Measurements from ENCODE around the gene ZNF407. TPM values are rescaled to one million over a fixed set of nuclear protein-coding genes. Genes with fewer than 3 reads are reported as not detected.

The ZNF407 gene
- total and polyA plus RNA-seq, 10 donors = 2.0 to 41.0 (median 26.3) TPM

GRCh38 chr18:74784752-74785151 lies 187.1 kb downstream of the ZNF407 start:
- Histone ChIP-seq H3K4me3 (no peak overlapping the region), H3K9me3 (no peaks in the 10 kb centered on the region), H3K27ac (no peak overlapping the region), H3K36me3 (peaks cover 0 to 53% (median 0%) of the 10 kb centered on the region in 6 donors), H3K4me1 (no peaks in the 10 kb centered on the region), H3K27me3 (replicated peaks in 1 of 7) (no peaks in the 10 kb centered on the region)
- DNase-seq = no peak
- intact Hi-C loops (cut with DNase I; ENCODE audit: low total_unique reads) = no loop called here
- 87 to 94% (median 90%) methylated on average over 6 of the region's 6 CpGs for WGBS, 5 donors
- no peak for TF ChIP-seq POLR2AphosphoS5 (IDR thresholded peaks at IDR 0.05)
- TF ChIP-seq CTCF (IDR thresholded peaks at IDR 0.05 in 8 of 11, conservative IDR thresholded peaks at IDR 0.05 in 3 of 11) = no peak
- no peak for TF ChIP-seq POLR2A (IDR thresholded peaks at IDR 0.05)

GRCh38 chr18:74785632-74786031 lies 188.0 kb downstream of the ZNF407 start:
- H3K36me3 ChIP-seq = peaks cover 0 to 53% (median 0%) of the 10 kb centered on the region in 6 donors
- WGBS, 5 donors = 94 to 100% (median 96%) methylated on average over 6 of the region's 6 CpGs
- H3K9me3 ChIP-seq = no peaks in the 10 kb centered on the region
- no peaks in the 10 kb centered on the region for H3K27me3 ChIP-seq (replicated peaks in 1 of 7)
- TF ChIP-seq CTCF (IDR thresholded peaks at IDR 0.05 in 8 of 11, conservative IDR thresholded peaks at IDR 0.05 in 3 of 11) (no peak), POLR2AphosphoS5 (IDR thresholded peaks at IDR 0.05) (no peak), POLR2A (IDR thresholded peaks at IDR 0.05) (no peak)
- H3K27ac ChIP-seq = no peak overlapping the region
- no peak for DNase-seq
- intact Hi-C loops (cut with DNase I; ENCODE audit: low total_unique reads) = no loop called here
- H3K4me3 ChIP-seq = no peak overlapping the region
- H3K4me1 ChIP-seq = no peaks in the 10 kb centered on the region

- no peak overlapping the region for H3K27ac ChIP-seq
- peaks cover 0 to 40% (median 0%) of the 10 kb centered on the region in 6 donors for H3K36me3 ChIP-seq
- H3K27me3 ChIP-seq (replicated peaks in 1 of 7) = no peaks in the 10 kb centered on the region
- H3K9me3 ChIP-seq = no peaks in the 10 kb centered on the region
- intact Hi-C loops (cut with DNase I; ENCODE audit: low total_unique reads) = no loop called here
- no peaks in the 10 kb centered on the region for H3K4me1 ChIP-seq
- H3K4me3 ChIP-seq = no peak overlapping the region
- TF ChIP-seq POLR2AphosphoS5 (IDR thresholded peaks at IDR 0.05) (no peak), CTCF (IDR thresholded peaks at IDR 0.05 in 8 of 11, conservative IDR thresholded peaks at IDR 0.05 in 3 of 11) (no peak), POLR2A (IDR thresholded peaks at IDR 0.05) (no peak)
- 48 to 75% (median 50%) methylated on average over 2 of the region's 2 CpGs for WGBS, 5 donors
- no peak for DNase-seq
Observed at GRCh38 chr18:74788657-74789056, 191.0 kb downstream of the ZNF407 start.

GRCh38 chr18:74789078-74789477 lies 191.4 kb downstream of the ZNF407 start:
- no peak for TF ChIP-seq POLR2A (IDR thresholded peaks at IDR 0.05)
- no peak for TF ChIP-seq CTCF (IDR thresholded peaks at IDR 0.05 in 8 of 11, conservative IDR thresholded peaks at IDR 0.05 in 3 of 11)
- no peak for TF ChIP-seq POLR2AphosphoS5 (IDR thresholded peaks at IDR 0.05)
- H3K27ac ChIP-seq = no peak overlapping the region
- 89 to 97% (median 95%) methylated on average over 8 of the region's 8 CpGs for WGBS, 5 donors
- H3K27me3 ChIP-seq (replicated peaks in 1 of 7) = no peaks in the 10 kb centered on the region
- no peak overlapping the region for H3K4me3 ChIP-seq
- peaks cover 0 to 36% (median 0%) of the 10 kb centered on the region in 6 donors for H3K36me3 ChIP-seq
- H3K9me3 ChIP-seq = no peaks in the 10 kb centered on the region
- H3K4me1 ChIP-seq = no peaks in the 10 kb centered on the region
- no peak for DNase-seq
- intact Hi-C loops (cut with DNase I; ENCODE audit: low total_unique reads) = no loop called here
